ENCODE results near the gene USP34.

Gene USP34

GRCh38 chr2:61138859-61139258 is 332.0 kb downstream of the USP34 start:
- TF ChIP-seq OSR1 (CRISPR knock-in tag; IDR thresholded peaks at IDR 0.05) (no peak), ZFP30 (CRISPR knock-in tag; IDR thresholded peaks at IDR 0.05) (no peak), TSHZ2 (CRISPR knock-in tag; IDR thresholded peaks at IDR 0.05) (no peak), PPARA (CRISPR knock-in tag; IDR thresholded peaks at IDR 0.05; ENCODE audit: borderline replicate concordance) (no peak), ESRRG (CRISPR knock-in tag; IDR thresholded peaks at IDR 0.05) (no peak)
- ATAC-seq: no peak
